ENCODE measurements around the gene MICAL3.
A peak's percentile ranks its signal among the peaks of the same experiment; 100 is the strongest.
"Not testable (repeated sequence)": the region's sequence is repeated elsewhere in the genome, so short reads cannot be mapped to it uniquely, and the experiment has no call there.

Gene MICAL3

DNA sequence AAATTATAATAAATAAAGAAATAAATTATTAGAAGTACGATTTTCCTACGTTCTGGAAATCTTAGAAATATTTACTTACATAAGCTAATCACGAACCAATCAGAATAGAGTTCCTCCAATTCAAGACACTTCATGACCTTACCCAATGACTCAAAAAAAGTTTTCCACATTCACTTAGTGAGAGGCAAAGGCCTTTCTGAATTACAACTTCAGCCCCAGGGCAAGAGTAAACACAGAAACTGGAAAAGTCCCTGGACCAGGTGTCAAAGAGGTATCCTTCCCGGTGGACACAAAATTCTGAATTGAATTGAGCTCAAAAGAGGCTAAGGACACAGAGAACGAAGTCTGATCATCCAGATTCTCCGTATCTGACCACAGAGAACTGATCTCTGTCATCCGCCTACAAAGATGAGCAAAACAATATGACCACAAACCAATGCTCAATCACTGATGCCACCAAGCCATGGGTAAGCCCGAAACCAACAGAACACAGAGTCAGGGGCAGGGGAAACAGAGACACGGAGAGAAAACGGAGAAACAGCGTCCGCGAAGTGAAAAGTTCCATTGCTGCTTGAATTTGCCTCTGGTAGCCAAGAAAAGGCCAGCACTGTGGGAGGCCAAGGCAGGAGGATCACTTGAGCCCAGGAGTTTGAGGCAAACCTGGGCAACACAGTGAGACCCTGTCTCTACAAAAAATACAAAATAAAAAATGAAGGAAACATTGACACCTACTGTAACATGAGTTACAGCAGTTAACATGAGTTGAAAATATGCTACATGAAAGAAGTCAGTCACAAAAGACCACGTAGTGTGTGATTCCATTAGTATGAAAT is 256.9 kb downstream of the MICAL3 start:
- DNase-seq (ENCODE audit: low read depth in 1 of 2, low spot score in 1 of 2) = no peak
- Histone ChIP-seq H3K27me3 (ENCODE audit: insufficient read depth, poor library complexity, severe bottlenecking) (no peaks in the 10 kb centered on the region), H3K4me3 (replicated peaks; ENCODE audit: insufficient read depth, low read length) (no peak overlapping the region), H3K27ac (replicated peaks) (peak overlapping the region; percentile 56; the same call in 1 of the 2 replicates)
- no peak for TF ChIP-seq SPI1 (IDR thresholded peaks at IDR 0.05; ENCODE audit: borderline replicate concordance, low read depth)
- TF ChIP-seq POLR2AphosphoS5 (IDR thresholded peaks at IDR 0.05; ENCODE audit: low read depth) = no peak
- TF ChIP-seq, protein P1, sequence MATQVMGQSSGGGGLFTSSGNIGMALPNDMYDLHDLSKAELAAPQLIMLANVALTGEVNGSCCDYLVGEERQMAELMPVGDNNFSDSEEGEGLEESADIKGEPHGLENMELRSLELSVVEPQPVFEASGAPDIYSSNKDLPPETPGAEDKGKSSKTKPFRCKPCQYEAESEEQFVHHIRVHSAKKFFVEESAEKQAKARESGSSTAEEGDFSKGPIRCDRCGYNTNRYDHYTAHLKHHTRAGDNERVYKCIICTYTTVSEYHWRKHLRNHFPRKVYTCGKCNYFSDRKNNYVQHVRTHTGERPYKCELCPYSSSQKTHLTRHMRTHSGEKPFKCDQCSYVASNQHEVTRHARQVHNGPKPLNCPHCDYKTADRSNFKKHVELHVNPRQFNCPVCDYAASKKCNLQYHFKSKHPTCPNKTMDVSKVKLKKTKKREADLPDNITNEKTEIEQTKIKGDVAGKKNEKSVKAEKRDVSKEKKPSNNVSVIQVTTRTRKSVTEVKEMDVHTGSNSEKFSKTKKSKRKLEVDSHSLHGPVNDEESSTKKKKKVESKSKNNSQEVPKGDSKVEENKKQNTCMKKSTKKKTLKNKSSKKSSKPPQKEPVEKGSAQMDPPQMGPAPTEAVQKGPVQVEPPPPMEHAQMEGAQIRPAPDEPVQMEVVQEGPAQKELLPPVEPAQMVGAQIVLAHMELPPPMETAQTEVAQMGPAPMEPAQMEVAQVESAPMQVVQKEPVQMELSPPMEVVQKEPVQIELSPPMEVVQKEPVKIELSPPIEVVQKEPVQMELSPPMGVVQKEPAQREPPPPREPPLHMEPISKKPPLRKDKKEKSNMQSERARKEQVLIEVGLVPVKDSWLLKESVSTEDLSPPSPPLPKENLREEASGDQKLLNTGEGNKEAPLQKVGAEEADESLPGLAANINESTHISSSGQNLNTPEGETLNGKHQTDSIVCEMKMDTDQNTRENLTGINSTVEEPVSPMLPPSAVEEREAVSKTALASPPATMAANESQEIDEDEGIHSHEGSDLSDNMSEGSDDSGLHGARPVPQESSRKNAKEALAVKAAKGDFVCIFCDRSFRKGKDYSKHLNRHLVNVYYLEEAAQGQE (IDR thresholded peaks at IDR 0.05; ENCODE audit: insufficient replicate concordance, low read depth) = no peak
- TF ChIP-seq, protein P2, sequence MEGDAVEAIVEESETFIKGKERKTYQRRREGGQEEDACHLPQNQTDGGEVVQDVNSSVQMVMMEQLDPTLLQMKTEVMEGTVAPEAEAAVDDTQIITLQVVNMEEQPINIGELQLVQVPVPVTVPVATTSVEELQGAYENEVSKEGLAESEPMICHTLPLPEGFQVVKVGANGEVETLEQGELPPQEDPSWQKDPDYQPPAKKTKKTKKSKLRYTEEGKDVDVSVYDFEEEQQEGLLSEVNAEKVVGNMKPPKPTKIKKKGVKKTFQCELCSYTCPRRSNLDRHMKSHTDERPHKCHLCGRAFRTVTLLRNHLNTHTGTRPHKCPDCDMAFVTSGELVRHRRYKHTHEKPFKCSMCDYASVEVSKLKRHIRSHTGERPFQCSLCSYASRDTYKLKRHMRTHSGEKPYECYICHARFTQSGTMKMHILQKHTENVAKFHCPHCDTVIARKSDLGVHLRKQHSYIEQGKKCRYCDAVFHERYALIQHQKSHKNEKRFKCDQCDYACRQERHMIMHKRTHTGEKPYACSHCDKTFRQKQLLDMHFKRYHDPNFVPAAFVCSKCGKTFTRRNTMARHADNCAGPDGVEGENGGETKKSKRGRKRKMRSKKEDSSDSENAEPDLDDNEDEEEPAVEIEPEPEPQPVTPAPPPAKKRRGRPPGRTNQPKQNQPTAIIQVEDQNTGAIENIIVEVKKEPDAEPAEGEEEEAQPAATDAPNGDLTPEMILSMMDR (IDR thresholded peaks at IDR 0.05; ENCODE audit: insufficient read depth, low read length) = no peak
- TF ChIP-seq GABPA (IDR thresholded peaks at IDR 0.05; ENCODE audit: low read depth) = no peak

DNA sequence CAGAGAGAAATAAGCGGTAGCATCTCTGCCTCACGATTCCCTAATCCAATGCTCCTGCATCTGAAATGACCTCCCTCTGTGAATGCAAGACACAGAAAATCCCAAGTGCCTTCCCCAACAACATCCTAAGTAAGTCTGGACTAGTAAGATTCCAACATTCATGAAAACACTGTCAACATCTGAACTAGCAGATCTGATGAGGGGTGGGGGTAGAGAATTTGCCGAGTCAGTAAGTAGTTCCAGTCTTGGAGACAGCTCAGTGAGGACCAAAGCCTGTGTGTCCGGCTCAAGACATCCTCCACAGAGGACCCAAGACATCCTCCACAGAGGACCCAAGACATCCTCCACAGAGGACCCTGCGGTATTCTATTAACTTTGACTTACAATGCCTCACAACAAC is 259.5 kb downstream of the MICAL3 start:
- not testable (repeated sequence) for H3K27ac ChIP-seq (replicated peaks); H3K27me3 ChIP-seq (ENCODE audit: insufficient read depth, poor library complexity, severe bottlenecking); H3K4me3 ChIP-seq (replicated peaks; ENCODE audit: insufficient read depth, low read length); DNase-seq (ENCODE audit: low read depth in 1 of 2, low spot score in 1 of 2)

DNA sequence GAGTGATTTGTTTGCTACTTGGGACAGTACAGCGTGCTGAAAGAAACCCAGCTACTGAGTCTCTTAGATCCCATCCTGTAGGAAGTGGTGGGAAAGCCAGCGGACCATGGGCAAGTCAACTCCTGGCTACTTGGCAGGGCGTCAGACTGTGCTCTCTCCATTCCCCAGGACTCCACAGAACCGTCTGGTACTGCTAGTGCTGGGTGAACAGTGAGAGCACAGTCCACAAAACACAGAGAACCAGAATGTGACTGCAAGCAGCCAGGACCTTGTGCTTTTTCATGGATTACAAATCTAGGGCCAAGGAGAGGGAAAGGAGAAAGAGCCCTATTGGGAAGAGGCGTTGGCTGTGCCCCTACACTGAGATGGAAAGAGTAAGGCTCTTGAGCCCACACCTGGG is 260.3 kb downstream of the MICAL3 start:
- no peak for DNase-seq (ENCODE audit: low read depth in 1 of 2, low spot score in 1 of 2)
- H3K27me3 ChIP-seq (ENCODE audit: insufficient read depth, poor library complexity, severe bottlenecking) = no peaks in the 10 kb centered on the region
- no peak for TF ChIP-seq GABPA (IDR thresholded peaks at IDR 0.05; ENCODE audit: low read depth)

DNA sequence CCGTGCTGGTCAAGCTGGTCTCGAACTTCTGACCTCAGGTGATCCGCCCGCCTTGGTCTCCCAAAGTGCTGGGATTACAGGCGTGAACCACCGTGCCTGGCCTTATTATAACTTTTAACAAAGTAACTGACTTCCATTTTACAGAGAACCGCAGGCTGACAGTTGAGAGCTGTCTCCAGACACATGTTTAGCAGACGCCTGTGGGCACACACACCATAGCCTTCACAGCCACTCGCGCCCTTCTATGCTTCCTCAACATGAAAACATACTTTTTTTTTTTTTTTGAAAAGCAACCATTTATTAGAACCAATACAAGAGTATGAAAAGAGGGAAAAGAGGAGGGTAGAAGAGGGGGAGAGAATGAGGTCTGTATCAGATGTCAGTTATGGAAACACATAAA is 260.9 kb downstream of the MICAL3 start:
- H3K27ac ChIP-seq (replicated peaks) = peak overlapping the region; percentile 66
- peak in 1 of 2 experiments; percentile 76 for DNase-seq (ENCODE audit: low read depth in 1 of 2, low spot score in 1 of 2)
- H3K4me3 ChIP-seq (replicated peaks; ENCODE audit: insufficient read depth, low read length); H3K27me3 ChIP-seq (ENCODE audit: insufficient read depth, poor library complexity, severe bottlenecking): not testable (repeated sequence)

More for the DNA sequence above, 260.3 kb downstream of the MICAL3 start:
- peak overlapping the region; percentile 66 for H3K27ac ChIP-seq (replicated peaks)
- H3K4me3 ChIP-seq (replicated peaks; ENCODE audit: insufficient read depth, low read length) = no peak overlapping the region

DNA sequence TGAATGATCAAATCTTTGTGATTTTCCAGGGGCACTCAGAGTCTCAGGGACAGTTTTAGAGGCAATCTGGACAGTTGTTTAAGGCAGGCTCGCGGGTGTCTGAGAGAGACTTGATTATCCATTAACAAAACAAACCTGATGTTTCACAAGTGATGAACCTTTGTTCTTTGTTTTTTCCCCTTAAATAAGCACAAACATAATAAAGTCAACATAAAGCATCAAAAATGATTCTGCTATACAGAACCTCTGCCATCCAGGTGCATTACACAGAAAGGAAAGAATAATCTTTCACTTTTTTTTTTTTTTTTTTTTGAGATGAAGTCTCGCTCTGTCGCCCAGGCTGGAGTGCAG is 263.2 kb downstream of the MICAL3 start:
- no peak overlapping the region; the same call in 1 of the 2 replicates for H3K27ac ChIP-seq (replicated peaks)
- TF ChIP-seq SPI1 (IDR thresholded peaks at IDR 0.05; ENCODE audit: borderline replicate concordance, low read depth) (no peak), GABPA (IDR thresholded peaks at IDR 0.05; ENCODE audit: low read depth) (no peak), POLR2AphosphoS5 (IDR thresholded peaks at IDR 0.05; ENCODE audit: low read depth) (no peak)
- TF ChIP-seq, protein P1 (IDR thresholded peaks at IDR 0.05; ENCODE audit: insufficient replicate concordance, low read depth) = no peak
- TF ChIP-seq, protein P2 (IDR thresholded peaks at IDR 0.05; ENCODE audit: insufficient read depth, low read length) = no peak
- no peak for DNase-seq (ENCODE audit: low read depth in 1 of 2, low spot score in 1 of 2)
- H3K4me3 ChIP-seq (replicated peaks; ENCODE audit: insufficient read depth, low read length) = no peak overlapping the region
- no peaks in the 10 kb centered on the region for H3K27me3 ChIP-seq (ENCODE audit: insufficient read depth, poor library complexity, severe bottlenecking)
